HepG2 (cell line): ENCODE results near the gene TMEM198. TPM values are rescaled to one million over a fixed set of nuclear protein-coding genes. Genes with fewer than 3 reads are reported as not detected.
A peak's percentile ranks its signal among the peaks of the same experiment; 100 is the strongest.

ENCODE experiments used
- ARHGAP35 ChIP-seq: sonication (generic); formaldehyde crosslinking; IDR thresholded peaks from 2 replicates; pipeline ENCODE4 v1.9.0; 2022; ENCODE audit warnings: mild to moderate bottlenecking, inconsistent platforms, moderate library complexity, missing genetic modification reagents, borderline replicate concordance
- CREM ChIP-seq, 2 experiments: sonication (generic) in 1 of 2; formaldehyde crosslinking in 1 of 2; IDR thresholded peaks; 2 replicates each; pipeline versions ENCODE4 v1.4.0 to v1.6.1; 2016 to 2020; ENCODE audit warnings: antibody characterized with exemption in 1 of 2, mild to moderate bottlenecking in 1 of 2, missing genetic modification reagents in 1 of 2
- GTF2F1 ChIP-seq: fragments of 150-350 bp; IDR thresholded peaks from 2 replicates; pipeline ENCODE4 v1.6.1; 2014; ENCODE audit warnings: low read length
- HDAC1 ChIP-seq: sonication (generic); formaldehyde crosslinking; IDR thresholded peaks from 2 replicates; pipeline ENCODE4 v1.5.1; 2020; ENCODE audit warnings: mild to moderate bottlenecking, missing genetic modification reagents
- MEIS1 ChIP-seq: sonication (generic); formaldehyde crosslinking; IDR thresholded peaks from 2 replicates; pipeline ENCODE4 v1.9.0; 2021; ENCODE audit warnings: mild to moderate bottlenecking, missing genetic modification reagents, moderate library complexity, borderline replicate concordance
- MXI1 ChIP-seq: IDR thresholded peaks from 3 replicates; pipeline ENCODE4 v1.6.1; 2012; ENCODE audit warnings: low read depth, low read length, inconsistent platforms, borderline replicate concordance
- NCOA1 ChIP-seq: sonication (generic); formaldehyde crosslinking; IDR thresholded peaks from 2 replicates; pipeline ENCODE4 v1.9.0; 2021; ENCODE audit warnings: missing genetic modification reagents
- NONO ChIP-seq, 2 experiments: fragments of 450-650 bp in 1 of 2; sonication (generic) in 1 of 2; formaldehyde crosslinking in 1 of 2; IDR thresholded peaks in 1 of 2; conservative IDR thresholded peaks in 1 of 2; 2 replicates each; pipeline versions ENCODE4 v1.6.1 to v1.8.0; 2017 to 2022; ENCODE audit warnings: mild to moderate bottlenecking in 1 of 2, missing genetic modification reagents in 1 of 2, moderate library complexity in 1 of 2
- NR1H2 ChIP-seq: sonication (generic); formaldehyde crosslinking; IDR thresholded peaks from 2 replicates; pipeline ENCODE4 v1.8.1; 2022; ENCODE audit warnings: low read depth, missing genetic modification reagents, borderline replicate concordance
- PRMT3 ChIP-seq: sonication (generic); formaldehyde crosslinking; IDR thresholded peaks from 2 replicates; pipeline ENCODE4 v1.8.1; 2022; ENCODE audit warnings: low read depth, mild to moderate bottlenecking, moderate library complexity, missing genetic modification reagents, borderline replicate concordance
- SIN3A ChIP-seq: IDR thresholded peaks from 2 replicates; pipeline ENCODE4 v1.6.1; 2011; ENCODE audit warnings: low read depth, mild to moderate bottlenecking, control low read depth, low read length, borderline replicate concordance
- SMARCE1 ChIP-seq: fragments of 450-650 bp; IDR thresholded peaks from 2 replicates; pipeline ENCODE4 v1.6.1; 2017; ENCODE audit warnings: borderline replicate concordance
- ZIK1 ChIP-seq: sonication (generic); formaldehyde crosslinking; IDR thresholded peaks from 2 replicates; pipeline ENCODE4 v1.5.0; 2020; ENCODE audit warnings: mild to moderate bottlenecking, low read depth, missing genetic modification reagents, borderline replicate concordance
- ZNF343 ChIP-seq: sonication (generic); formaldehyde crosslinking; IDR thresholded peaks from 2 replicates; pipeline ENCODE4 v1.4.0; 2020; ENCODE audit warnings: mild to moderate bottlenecking, missing genetic modification reagents
- ZNF556 ChIP-seq: sonication (generic); formaldehyde crosslinking; IDR thresholded peaks from 2 replicates; pipeline ENCODE4 v1.4.0; 2020; ENCODE audit warnings: mild to moderate bottlenecking, missing genetic modification reagents, borderline replicate concordance
- ZNF558 ChIP-seq: sonication (generic); formaldehyde crosslinking; IDR thresholded peaks from 2 replicates; pipeline ENCODE4 v1.9.0; 2022; ENCODE audit warnings: mild to moderate bottlenecking, missing genetic modification reagents, borderline replicate concordance
- polyA plus RNA-seq, 8 experiments: library from polyadenylated mRNA; depleted of rRNA in 3 of 8; stranded (reverse) in 7 of 8; unstranded in 1 of 8; fragments of >200 nt; fragmentation: Illumina TruSeq in 4 of 8; extraction: Trizol in 4 of 8; gene quantifications; 2 replicates each; pipeline versions ENCODE4 v1.2.1 to v1.2.3, GENCODE V29; 2011 to 2016; ENCODE audit warnings: low read depth in 4 of 8, missing spikeins in 1 of 8, mixed read lengths in 1 of 8; ENCODE audit not compliant: insufficient read depth in 1 of 8
- total RNA-seq, 5 experiments: library from RNA; depleted of rRNA; stranded (reverse); fragments of >200 nt; fragmentation: Illumina TruSeq; extraction: Trizol; gene quantifications; 2 replicates each; pipeline ENCODE4 v1.2.3, GENCODE V29; 2016; ENCODE audit warnings: low read depth in 1 of 5
- TF ChIP-seq, protein P1 (sequence below): sonication (generic); formaldehyde crosslinking; IDR thresholded peaks from 2 replicates; pipeline ENCODE4 v1.5.0; 2020; ENCODE audit warnings: mild to moderate bottlenecking, missing genetic modification reagents, borderline replicate concordance
- TF ChIP-seq, protein P2 (sequence below): IDR thresholded peaks from 2 replicates; pipeline ENCODE4 v1.6.1; 2018; ENCODE audit warnings: missing genetic modification reagents, mild to moderate bottlenecking, missing compliant biosample characterization
- TF ChIP-seq, protein P3 (sequence below): IDR thresholded peaks from 2 replicates; pipeline ENCODE4 v1.6.1; 2016; ENCODE audit warnings: low read depth, borderline replicate concordance
- TF ChIP-seq, protein P4 (sequence below): sonication (generic); formaldehyde crosslinking; IDR thresholded peaks from 2 replicates; pipeline ENCODE4 v1.9.0; 2022; ENCODE audit warnings: low read depth, missing genetic modification reagents
- TF ChIP-seq, protein P5 (sequence below): sonication (generic); formaldehyde crosslinking; IDR thresholded peaks from 2 replicates; pipeline ENCODE4 v1.5.0; 2020; ENCODE audit warnings: missing genetic modification reagents

TMEM198 gene
- total and polyA plus RNA-seq, 2 of the 13 experiments (the other 11 are each of a cell fraction or from before 2014, with no cell fraction given) = 17.3 to 23.5 TPM

DNA sequence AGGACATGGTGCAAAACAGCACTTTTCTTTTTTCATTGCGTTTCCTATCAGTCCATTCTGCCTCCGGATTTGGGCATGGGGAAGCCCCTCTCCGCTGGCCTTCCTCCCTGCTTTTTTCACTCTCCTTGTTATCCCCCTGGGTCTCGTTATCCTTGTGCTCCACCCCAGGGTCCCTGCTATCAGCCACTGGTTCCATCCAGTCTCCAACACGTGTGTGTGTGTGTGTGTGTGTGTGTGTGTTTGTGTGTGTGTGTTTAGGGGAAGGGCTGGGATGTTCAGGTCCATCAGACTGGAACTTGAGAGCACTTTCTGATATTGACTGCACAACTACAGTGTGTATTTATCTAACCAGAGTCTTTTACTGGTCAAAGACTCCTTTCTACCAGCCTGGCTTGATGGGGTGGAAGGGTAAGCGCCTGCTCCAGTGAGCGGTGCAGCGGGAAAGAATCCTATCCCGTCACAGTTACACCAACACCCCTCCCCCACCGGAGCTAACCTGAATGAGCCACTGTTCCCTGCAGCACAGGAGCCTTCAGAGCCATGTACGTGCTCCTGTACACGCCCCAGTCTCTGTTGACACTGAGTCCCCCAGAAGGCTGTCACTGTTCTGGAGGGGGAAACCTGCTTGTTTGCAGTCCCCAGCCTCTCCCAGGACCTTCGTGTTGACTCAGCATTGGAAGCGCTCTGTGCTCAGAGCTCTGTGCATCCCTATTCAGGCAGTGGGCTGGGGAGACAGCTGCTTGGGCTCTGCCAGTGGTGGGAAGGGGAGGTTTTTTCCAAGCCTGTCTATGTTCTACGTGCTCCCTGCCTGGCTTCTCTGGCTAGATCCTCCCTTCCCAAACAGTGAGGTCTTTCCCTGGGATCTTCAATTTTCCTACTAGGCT lies 32.9 kb downstream of the TMEM198 start (continued):
- TF ChIP-seq SIN3A (peak; percentile 50; the same call in 1 of the 2 replicates), NR1H2 (CRISPR knock-in tag) (peak; percentile 78; the same call in 1 of the 2 replicates), ARHGAP35 (CRISPR knock-in tag) (peak; percentile 48; the same call in 1 of the 2 replicates), NCOA1 (CRISPR knock-in tag) (no peak; the same call in 1 of the 2 replicates), CREM (IDR thresholded peaks at IDR 0.05) (peak; percentile 87), CREM (CRISPR knock-in tag; IDR thresholded peaks at IDR 0.05) (no peak), ZIK1 (CRISPR knock-in tag) (peak; percentile 84), SMARCE1 (no peak), ZNF556 (CRISPR knock-in tag) (peak; percentile 99), MEIS1 (CRISPR knock-in tag) (peak; percentile 99), HDAC1 (CRISPR knock-in tag) (peak; percentile 96), MXI1 (peak; percentile 95; the same call in 2 of the 3 replicates), PRMT3 (CRISPR knock-in tag) (no peak), ZNF558 (CRISPR knock-in tag) (no peak), ZNF343 (CRISPR knock-in tag) (peak; percentile 93), GTF2F1 (0 out of 2 replicates have a peak, but pooled peaks have one; percentile 50), NONO (IDR thresholded peaks at IDR 0.05) (no peak), NONO (CRISPR knock-in tag; conservative IDR thresholded peaks at IDR 0.05) (peak; percentile 97)
- TF ChIP-seq, protein P1, sequence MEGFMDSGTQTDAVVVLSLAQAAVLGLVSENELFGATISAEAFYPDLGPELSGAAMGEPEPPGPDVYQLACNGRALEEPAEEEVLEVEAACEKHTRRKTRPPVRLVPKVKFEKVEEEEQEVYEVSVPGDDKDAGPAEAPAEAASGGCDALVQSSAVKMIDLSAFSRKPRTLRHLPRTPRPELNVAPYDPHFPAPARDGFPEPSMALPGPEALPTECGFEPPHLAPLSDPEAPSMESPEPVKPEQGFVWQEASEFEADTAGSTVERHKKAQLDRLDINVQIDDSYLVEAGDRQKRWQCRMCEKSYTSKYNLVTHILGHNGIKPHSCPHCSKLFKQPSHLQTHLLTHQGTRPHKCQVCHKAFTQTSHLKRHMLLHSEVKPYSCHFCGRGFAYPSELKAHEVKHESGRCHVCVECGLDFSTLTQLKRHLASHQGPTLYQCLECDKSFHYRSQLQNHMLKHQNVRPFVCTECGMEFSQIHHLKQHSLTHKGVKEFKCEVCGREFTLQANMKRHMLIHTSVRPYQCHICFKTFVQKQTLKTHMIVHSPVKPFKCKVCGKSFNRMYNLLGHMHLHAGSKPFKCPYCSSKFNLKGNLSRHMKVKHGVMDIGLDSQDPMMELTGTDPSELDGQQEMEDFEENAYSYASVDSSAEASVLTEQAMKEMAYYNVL (CRISPR knock-in tag) = peak; percentile 97
- TF ChIP-seq, protein P2, sequence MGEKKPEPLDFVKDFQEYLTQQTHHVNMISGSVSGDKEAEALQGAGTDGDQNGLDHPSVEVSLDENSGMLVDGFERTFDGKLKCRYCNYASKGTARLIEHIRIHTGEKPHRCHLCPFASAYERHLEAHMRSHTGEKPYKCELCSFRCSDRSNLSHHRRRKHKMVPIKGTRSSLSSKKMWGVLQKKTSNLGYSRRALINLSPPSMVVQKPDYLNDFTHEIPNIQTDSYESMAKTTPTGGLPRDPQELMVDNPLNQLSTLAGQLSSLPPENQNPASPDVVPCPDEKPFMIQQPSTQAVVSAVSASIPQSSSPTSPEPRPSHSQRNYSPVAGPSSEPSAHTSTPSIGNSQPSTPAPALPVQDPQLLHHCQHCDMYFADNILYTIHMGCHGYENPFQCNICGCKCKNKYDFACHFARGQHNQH (CRISPR knock-in tag) = peak; percentile 99
- TF ChIP-seq, protein P3, sequence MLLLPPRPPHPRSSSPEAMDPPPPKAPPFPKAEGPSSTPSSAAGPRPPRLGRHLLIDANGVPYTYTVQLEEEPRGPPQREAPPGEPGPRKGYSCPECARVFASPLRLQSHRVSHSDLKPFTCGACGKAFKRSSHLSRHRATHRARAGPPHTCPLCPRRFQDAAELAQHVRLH (CRISPR knock-in tag) = peak; percentile 95; the same call in 1 of the 2 replicates
- TF ChIP-seq, protein P4, sequence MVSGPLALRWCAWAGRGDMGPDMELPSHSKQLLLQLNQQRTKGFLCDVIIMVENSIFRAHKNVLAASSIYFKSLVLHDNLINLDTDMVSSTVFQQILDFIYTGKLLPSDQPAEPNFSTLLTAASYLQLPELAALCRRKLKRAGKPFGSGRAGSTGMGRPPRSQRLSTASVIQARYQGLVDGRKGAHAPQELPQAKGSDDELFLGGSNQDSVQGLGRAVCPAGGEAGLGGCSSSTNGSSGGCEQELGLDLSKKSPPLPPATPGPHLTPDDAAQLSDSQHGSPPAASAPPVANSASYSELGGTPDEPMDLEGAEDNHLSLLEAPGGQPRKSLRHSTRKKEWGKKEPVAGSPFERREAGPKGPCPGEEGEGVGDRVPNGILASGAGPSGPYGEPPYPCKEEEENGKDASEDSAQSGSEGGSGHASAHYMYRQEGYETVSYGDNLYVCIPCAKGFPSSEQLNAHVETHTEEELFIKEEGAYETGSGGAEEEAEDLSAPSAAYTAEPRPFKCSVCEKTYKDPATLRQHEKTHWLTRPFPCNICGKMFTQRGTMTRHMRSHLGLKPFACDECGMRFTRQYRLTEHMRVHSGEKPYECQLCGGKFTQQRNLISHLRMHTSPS (CRISPR knock-in tag) = peak; percentile 66; the same call in 1 of the 2 replicates
- TF ChIP-seq, protein P5, sequence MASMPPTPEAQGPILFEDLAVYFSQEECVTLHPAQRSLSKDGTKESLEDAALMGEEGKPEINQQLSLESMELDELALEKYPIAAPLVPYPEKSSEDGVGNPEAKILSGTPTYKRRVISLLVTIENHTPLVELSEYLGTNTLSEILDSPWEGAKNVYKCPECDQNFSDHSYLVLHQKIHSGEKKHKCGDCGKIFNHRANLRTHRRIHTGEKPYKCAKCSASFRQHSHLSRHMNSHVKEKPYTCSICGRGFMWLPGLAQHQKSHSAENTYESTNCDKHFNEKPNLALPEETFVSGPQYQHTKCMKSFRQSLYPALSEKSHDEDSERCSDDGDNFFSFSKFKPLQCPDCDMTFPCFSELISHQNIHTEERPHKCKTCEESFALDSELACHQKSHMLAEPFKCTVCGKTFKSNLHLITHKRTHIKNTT (CRISPR knock-in tag) = no peak
